Left cardiac atrium (tissue), 4 donors: Measurements from ENCODE around the gene GRAP2. TPM values are rescaled to one million over a fixed set of nuclear protein-coding genes. Genes with fewer than 3 reads are reported as not detected.

Experiments
- ATAC-seq, 2 donors: fragments of 200-7000 bp; cut with Tn5 transposase; one replicate each; pipeline ENCODE4 v1.9.1; 2020; ENCODE audit warnings: mild to moderate bottlenecking in 2 of 2, moderate library complexity in 2 of 2
- DNase-seq: peaks from one replicate; pipeline ENCODE4 v3.0.0-alpha.2; 2020
- intact Hi-C, 2 donors: fragments of 100-400 bp; cut with DNase I; formaldehyde crosslinking; loops; one replicate each; pipeline versions ENCODE4 v1.14.1 to v1.15.1; 2022 to 2023
- total RNA-seq, 2 donors: library from RNA; stranded (reverse); fragmentation: NEBNext Ultra II Directional; extraction: Animal tissue kit (Norgen Biotek cat#: 25700); gene quantifications; one replicate each; pipeline ENCODE4 v1.2.1, GENCODE V29; 2021
- donor health status: DM: no; HTN: yes; CAD: no.
- donor health status: DM: no; HTN: yes; CAD: no; lungs with severe emphysema.
- donor health status: DM: yes; HTN: yes; CAD: no.
- donor health status: Dilated cardiomyopathy.

GRAP2 gene
- total RNA-seq, 2 donors from 2014 or later = 2.1 to 3.8 TPM

GRCh38 chr22:39917197-39917643 lies 16.3 kb downstream of the GRAP2 start:
- intact Hi-C loops = no loop called here
- DNase-seq = no peak
- no peak for ATAC-seq

DNA sequence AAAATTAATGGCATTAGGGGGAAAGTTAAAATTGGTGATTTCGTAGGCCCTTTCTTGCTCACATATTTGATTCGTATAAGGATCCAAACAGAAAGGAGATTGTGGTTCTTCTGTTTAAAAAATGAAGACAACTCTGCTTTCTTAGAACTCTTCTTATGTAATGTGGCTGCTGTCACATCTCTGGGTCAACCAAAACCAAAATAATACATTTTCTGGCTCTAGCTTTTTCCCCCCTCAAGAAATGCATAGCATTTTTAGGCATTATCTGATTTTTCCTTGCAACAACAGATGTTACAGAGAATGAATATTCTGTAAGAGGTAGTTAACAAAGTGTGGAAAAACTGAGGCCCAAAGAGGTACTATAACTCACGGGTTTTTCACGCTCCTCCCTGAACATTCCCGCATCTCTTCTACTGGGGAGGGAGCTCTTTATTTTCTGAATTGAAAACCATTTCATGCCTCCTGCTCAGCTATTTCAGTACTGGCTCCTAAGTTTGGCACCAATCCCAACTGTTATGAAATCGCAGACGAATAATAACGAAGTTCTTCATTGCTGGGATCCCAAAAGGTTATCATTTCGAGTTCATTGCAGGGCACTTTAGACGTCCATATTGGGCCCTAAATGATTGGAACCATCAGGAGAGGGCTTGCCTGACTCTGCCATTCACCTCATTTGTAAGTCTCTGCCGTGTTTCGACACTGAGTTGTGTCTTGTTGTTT lies 17.1 kb downstream of the GRAP2 start:
- ATAC-seq (no peak), DNase-seq (no peak)
- intact Hi-C loops = no loop called here

GRCh38 chr22:39920134-39920743 lies 19.4 kb downstream of the GRAP2 start:
- DNase-seq (no peak), ATAC-seq (no peak)
- intact Hi-C loops = no loop called here

- intact Hi-C loops = no loop called here
- DNase-seq (no peak), ATAC-seq (no peak)
Observed at GRCh38 chr22:39923696-39924095, 22.8 kb downstream of the GRAP2 start.

DNA sequence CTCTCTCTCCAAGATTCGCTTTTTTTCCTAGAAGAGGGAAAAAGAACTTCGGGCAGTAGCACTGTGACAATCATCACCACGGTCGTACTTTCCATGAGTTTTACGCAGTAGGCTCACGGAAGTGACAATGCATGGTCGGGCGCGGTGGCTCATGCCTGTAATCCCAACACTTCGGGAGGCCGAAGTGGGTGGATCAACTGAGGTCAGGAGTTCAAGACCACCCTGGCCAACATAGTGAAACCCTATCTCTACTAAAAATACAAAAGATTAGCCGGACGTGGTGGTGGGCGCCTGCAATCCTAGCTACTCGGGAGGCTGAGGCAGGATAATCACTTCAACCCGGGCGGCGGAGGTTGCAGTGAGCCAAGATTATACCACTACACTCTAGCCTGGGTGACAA lies 23.4 kb downstream of the GRAP2 start:
- intact Hi-C loops = no loop called here
- DNase-seq (no peak), ATAC-seq (no peak)

GRCh38 chr22:39925273-39925672 lies 24.4 kb downstream of the GRAP2 start:
- ATAC-seq (no peak), DNase-seq (no peak)
- intact Hi-C loops = no loop called here

DNA sequence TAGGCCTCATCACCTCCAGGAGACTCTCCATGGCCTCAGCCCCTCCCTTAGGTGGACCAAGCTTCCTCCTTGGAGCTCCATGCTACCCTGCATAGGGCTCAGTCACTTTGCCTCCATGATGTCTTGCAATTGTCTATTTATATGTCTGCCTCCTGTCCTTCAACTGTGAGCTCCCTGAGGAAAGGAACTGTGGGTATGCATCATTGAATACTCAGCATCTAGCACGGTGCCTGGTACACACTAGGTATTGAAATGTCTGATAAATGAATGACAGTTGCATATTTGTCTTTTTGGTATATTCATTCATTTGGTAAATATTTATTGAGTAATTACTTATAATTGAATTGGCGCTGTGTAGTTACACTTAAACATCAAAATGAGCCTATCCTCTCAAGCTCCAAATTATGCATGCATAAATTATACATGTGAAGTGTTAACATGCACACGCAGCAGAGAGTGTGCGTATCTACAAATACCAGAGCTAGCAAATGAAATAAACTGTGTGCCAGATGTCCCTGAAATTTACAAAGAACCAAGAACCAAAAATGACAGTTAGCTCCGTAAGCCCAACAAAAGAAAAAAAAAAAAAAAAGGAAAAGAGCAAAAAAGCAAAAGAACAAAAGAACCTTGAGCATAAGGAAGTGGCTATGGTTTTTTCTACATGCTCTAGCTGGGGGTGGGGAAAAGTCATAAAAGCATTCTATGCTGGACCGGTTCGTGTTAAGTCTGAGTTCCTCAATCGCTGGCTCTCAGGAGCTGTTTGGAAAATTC lies 25.2 kb downstream of the GRAP2 start:
- DNase-seq (no peak), ATAC-seq (no peak)
- intact Hi-C loops = no loop called here

- intact Hi-C loops = no loop called here
- no peak for DNase-seq
- no peak for ATAC-seq
Observed at GRCh38 chr22:39926753-39927152, 25.9 kb downstream of the GRAP2 start.

- intact Hi-C loops = no loop called here
- ATAC-seq (no peak), DNase-seq (no peak)
Observed at GRCh38 chr22:39927544-39927943, 26.7 kb downstream of the GRAP2 start.

- intact Hi-C loops = no loop called here
- no peak for ATAC-seq
- no peak for DNase-seq
Observed at GRCh38 chr22:39928536-39929520, 27.9 kb downstream of the GRAP2 start.

- intact Hi-C loops = loop anchor here (10.0 kb wide), 2 partner anchors 74 to 94 kb away; no protein-coding TSS in a partner anchor
- DNase-seq (no peak), ATAC-seq (no peak)
Observed at GRCh38 chr22:39931251-39931650, 30.4 kb downstream of the GRAP2 start.

- intact Hi-C loops = loop anchor here (10.0 kb wide), 2 partner anchors 73 to 93 kb away; no protein-coding TSS in a partner anchor
- no peak for ATAC-seq
- DNase-seq = no peak
Observed at GRCh38 chr22:39932166-39932565, 31.3 kb downstream of the GRAP2 start.

- no peak for ATAC-seq
- no peak for DNase-seq
- intact Hi-C loops = loop anchor here (10.0 kb wide), 2 partner anchors 72 to 92 kb away; no protein-coding TSS in a partner anchor
Observed at GRCh38 chr22:39932918-39933649, 32.2 kb downstream of the GRAP2 start.

DNA sequence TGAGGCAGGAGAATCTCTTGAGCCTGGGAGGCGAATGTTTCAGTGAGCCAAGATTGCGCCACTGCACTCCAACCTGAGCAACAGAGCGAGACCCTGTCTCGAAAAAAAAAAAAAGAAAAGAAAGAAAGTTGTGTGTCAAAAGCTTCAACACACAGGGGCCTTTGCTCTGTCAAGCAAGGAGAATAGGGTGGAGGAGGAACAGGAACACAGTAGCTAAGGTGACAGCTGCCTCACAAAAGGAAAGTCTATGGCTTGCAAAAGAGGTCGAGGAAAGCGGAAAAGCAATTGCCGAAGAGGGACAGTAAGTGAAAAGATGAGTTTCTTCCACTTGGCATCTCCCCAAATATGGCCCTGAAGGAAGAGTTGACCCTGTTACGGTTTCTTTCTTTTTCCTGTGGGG lies 32.9 kb downstream of the GRAP2 start:
- DNase-seq (no peak), ATAC-seq (no peak)
- intact Hi-C loops = loop anchor here (10.0 kb wide), 2 partner anchors 71 to 91 kb away; no protein-coding TSS in a partner anchor

GRCh38 chr22:39935116-39935515 lies 34.2 kb downstream of the GRAP2 start:
- intact Hi-C loops = loop anchor here (10.0 kb wide), 2 partner anchors 70 to 90 kb away; no protein-coding TSS in a partner anchor
- DNase-seq = no peak
- ATAC-seq = no peak

DNA sequence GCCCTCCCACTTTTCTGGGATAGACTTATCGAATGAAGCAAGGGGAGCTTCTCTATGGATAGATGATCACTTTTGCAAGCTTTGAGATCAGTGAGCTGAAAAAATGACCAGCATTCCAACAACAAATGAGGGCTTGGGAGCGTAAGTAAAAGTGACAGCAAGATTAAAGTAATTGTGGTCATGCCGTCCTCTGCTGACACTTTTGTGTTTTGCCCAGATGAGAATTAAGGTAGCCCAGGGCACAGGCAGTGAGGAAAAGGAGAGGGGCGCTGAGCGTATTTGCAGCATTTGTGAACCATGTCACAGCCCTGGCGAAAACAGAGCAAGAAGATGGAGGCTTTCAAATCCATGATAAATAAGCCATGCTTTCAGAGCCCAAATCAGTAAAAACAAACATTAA lies 34.7 kb downstream of the GRAP2 start:
- ATAC-seq = no peak
- DNase-seq = no peak
- intact Hi-C loops = loop anchor here (10.0 kb wide), 2 partner anchors 69 to 89 kb away; no protein-coding TSS in a partner anchor

DNA sequence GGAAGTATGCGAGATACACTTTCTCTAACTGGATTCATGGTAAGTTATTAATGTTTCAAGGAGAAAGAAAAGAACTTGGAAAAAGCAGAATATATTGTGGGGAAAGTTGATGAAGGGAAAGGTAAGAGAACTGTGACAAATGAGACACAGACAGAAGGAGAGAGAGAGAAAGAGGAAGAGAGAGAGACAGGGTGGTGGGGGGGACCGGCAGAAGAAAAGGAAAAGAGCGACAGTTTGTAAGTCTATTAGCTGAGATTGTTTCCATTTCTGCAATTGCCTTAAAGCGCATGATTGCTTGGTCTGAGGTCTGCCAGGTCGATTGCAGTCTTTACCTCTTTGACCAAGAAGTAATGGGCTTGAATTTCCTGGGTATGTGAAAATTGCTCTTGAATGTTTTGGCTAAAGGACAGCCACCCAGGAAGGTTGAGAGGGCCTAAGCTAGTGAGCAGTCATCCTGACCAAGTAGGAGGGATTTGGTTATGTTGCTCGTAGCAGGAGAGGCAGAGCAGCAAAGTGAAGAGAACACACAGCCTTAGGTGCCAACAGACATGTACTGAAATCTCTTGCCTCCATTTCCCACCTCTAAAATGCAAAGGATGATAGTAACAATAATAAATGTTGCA lies 35.8 kb downstream of the GRAP2 start:
- intact Hi-C loops = loop anchor here (10.0 kb wide), 2 partner anchors 68 to 88 kb away; no protein-coding TSS in a partner anchor
- no peak for ATAC-seq
- DNase-seq = no peak
